ENCODE measurements around the gene HGD. TPM values are rescaled to one million over a fixed set of nuclear protein-coding genes. Genes with fewer than 3 reads are reported as not detected.
A peak's percentile ranks its signal among the peaks of the same experiment; 100 is the strongest.

The HGD gene
- total and polyA plus RNA-seq, 2 of the 13 experiments (the other 11 are each of a cell fraction or from before 2014, with no cell fraction given): 265 to 398 TPM

DNA sequence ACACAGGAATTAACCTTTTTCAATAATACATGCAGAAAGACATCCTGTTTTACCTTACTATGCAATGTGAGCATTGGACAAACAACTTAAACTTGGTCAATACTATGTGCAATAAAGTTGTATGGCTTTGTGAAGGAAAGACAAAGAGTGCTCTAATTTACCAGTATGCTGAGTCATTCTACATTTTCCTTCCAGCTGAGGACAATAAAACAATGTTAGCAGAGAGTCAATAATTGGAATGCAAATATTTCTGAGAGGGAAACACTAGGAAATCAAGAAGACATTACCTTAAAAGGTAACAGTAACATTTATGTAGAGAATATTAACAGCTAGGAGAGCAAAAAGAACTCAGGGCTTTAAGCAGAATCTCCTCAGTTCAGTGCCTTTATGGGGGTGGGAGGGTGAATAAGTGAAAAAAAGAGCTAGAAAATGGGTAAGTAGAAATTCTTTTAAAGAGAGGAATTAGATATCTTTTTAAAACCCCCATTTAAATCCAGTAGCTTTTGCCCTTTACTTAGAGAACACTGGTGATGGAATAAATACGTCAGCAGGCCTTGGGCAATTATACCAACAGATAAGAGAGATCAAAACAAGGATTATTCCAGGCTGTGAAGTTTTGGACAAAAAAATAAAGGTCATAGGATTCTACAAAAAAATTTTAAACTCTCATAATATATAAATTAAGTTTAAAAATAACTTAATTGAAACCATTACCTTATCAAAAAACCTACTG, 11.6 kb upstream of the HGD start (continued):
- TF ChIP-seq KLF16 (CRISPR knock-in tag; IDR thresholded peaks at IDR 0.05) (0 out of 4 replicates have a peak, but pooled peaks of 1 of the 2 experiments have one; percentile 16), ZNF614 (CRISPR knock-in tag; IDR thresholded peaks at IDR 0.05; ENCODE audit: borderline replicate concordance) (no peak), ZNF644 (CRISPR knock-in tag; IDR thresholded peaks at IDR 0.05; ENCODE audit: low read depth) (0 out of 2 replicates have a peak, but pooled peaks have one; percentile 25), ZNF343 (CRISPR knock-in tag; IDR thresholded peaks at IDR 0.05) (no peak), MIER3 (CRISPR knock-in tag; IDR thresholded peaks at IDR 0.05; ENCODE audit: borderline replicate concordance) (0 out of 2 replicates have a peak, but pooled peaks have one; percentile 22), ZNF605 (CRISPR knock-in tag; IDR thresholded peaks at IDR 0.05) (no peak), ZNF326 (CRISPR knock-in tag; IDR thresholded peaks at IDR 0.05; ENCODE audit: borderline replicate concordance) (no peak), MEF2D (CRISPR knock-in tag; IDR thresholded peaks at IDR 0.05) (no peak), ATRX (CRISPR knock-in tag; IDR thresholded peaks at IDR 0.05; ENCODE audit: borderline replicate concordance) (no peak), MTA1 (CRISPR knock-in tag; IDR thresholded peaks at IDR 0.05; ENCODE audit: borderline replicate concordance) (no peak), ZNF567 (CRISPR knock-in tag; IDR thresholded peaks at IDR 0.05; ENCODE audit: borderline replicate concordance) (no peak)
- TF ChIP-seq, protein P1, sequence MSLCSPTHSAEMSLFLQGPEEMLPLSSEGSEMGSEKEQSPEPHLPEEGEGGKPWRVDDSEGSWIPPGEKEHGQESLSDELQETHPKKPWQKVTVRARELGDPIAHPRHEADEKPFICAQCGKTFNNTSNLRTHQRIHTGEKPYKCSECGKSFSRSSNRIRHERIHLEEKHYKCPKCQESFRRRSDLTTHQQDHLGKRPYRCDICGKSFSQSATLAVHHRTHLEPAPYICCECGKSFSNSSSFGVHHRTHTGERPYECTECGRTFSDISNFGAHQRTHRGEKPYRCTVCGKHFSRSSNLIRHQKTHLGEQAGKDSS (CRISPR knock-in tag; IDR thresholded peaks at IDR 0.05; ENCODE audit: borderline replicate concordance, low read depth): no peak
- TF ChIP-seq, protein P2, sequence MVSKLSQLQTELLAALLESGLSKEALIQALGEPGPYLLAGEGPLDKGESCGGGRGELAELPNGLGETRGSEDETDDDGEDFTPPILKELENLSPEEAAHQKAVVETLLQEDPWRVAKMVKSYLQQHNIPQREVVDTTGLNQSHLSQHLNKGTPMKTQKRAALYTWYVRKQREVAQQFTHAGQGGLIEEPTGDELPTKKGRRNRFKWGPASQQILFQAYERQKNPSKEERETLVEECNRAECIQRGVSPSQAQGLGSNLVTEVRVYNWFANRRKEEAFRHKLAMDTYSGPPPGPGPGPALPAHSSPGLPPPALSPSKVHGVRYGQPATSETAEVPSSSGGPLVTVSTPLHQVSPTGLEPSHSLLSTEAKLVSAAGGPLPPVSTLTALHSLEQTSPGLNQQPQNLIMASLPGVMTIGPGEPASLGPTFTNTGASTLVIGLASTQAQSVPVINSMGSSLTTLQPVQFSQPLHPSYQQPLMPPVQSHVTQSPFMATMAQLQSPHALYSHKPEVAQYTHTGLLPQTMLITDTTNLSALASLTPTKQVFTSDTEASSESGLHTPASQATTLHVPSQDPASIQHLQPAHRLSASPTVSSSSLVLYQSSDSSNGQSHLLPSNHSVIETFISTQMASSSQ (IDR thresholded peaks at IDR 0.05; ENCODE audit: low read depth): 0 out of 2 replicates have a peak, but pooled peaks have one; percentile 19
- TF ChIP-seq, protein P2 (CRISPR knock-in tag; IDR thresholded peaks at IDR 0.05; ENCODE audit: borderline replicate concordance): no peak
- TF ChIP-seq, protein P3, sequence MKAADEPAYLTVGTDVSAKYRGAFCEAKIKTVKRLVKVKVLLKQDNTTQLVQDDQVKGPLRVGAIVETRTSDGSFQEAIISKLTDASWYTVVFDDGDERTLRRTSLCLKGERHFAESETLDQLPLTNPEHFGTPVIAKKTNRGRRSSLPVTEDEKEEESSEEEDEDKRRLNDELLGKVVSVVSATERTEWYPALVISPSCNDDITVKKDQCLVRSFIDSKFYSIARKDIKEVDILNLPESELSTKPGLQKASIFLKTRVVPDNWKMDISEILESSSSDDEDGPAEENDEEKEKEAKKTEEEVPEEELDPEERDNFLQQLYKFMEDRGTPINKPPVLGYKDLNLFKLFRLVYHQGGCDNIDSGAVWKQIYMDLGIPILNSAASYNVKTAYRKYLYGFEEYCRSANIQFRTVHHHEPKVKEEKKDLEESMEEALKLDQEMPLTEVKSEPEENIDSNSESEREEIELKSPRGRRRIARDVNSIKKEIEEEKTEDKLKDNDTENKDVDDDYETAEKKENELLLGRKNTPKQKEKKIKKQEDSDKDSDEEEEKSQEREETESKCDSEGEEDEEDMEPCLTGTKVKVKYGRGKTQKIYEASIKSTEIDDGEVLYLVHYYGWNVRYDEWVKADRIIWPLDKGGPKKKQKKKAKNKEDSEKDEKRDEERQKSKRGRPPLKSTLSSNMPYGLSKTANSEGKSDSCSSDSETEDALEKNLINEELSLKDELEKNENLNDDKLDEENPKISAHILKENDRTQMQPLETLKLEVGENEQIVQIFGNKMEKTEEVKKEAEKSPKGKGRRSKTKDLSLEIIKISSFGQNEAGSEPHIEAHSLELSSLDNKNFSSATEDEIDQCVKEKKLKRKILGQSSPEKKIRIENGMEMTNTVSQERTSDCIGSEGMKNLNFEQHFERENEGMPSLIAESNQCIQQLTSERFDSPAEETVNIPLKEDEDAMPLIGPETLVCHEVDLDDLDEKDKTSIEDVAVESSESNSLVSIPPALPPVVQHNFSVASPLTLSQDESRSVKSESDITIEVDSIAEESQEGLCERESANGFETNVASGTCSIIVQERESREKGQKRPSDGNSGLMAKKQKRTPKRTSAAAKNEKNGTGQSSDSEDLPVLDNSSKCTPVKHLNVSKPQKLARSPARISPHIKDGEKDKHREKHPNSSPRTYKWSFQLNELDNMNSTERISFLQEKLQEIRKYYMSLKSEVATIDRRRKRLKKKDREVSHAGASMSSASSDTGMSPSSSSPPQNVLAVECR (CRISPR knock-in tag; IDR thresholded peaks at IDR 0.05; ENCODE audit: borderline replicate concordance): no peak
- TF ChIP-seq, protein P4, sequence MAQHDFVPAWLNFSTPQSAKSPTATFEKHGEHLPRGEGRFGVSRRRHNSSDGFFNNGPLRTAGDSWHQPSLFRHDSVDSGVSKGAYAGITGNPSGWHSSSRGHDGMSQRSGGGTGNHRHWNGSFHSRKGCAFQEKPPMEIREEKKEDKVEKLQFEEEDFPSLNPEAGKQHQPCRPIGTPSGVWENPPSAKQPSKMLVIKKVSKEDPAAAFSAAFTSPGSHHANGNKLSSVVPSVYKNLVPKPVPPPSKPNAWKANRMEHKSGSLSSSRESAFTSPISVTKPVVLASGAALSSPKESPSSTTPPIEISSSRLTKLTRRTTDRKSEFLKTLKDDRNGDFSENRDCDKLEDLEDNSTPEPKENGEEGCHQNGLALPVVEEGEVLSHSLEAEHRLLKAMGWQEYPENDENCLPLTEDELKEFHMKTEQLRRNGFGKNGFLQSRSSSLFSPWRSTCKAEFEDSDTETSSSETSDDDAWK (CRISPR knock-in tag; IDR thresholded peaks at IDR 0.05): no peak
- TF ChIP-seq, protein P5, sequence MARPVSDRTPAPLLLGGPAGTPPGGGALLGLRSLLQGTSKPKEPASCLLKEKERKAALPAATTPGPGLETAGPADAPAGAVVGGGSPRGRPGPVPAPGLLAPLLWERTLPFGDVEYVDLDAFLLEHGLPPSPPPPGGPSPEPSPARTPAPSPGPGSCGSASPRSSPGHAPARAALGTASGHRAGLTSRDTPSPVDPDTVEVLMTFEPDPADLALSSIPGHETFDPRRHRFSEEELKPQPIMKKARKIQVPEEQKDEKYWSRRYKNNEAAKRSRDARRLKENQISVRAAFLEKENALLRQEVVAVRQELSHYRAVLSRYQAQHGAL (CRISPR knock-in tag; IDR thresholded peaks at IDR 0.05; ENCODE audit: not compliant biosample characterization): no peak

Measured in HepG2 (cell line).